ES-I3 (cell line): ENCODE measurements around the gene PADI6.

Experiments used
- H3K36me3 ChIP-seq: 2 replicates; pipeline ENCODE4 v1.6.1; 2013; ENCODE audit warnings: mild to moderate bottlenecking, low read length, control low read depth, moderate library complexity; ENCODE audit not compliant: insufficient read depth
- H3K4me1 ChIP-seq: 2 replicates; pipeline ENCODE4 v1.6.1; 2013; ENCODE audit warnings: mild to moderate bottlenecking, control low read depth, low read length; ENCODE audit not compliant: insufficient read depth
- H3K9ac ChIP-seq: 2 replicates; pipeline ENCODE4 v1.6.1; 2013; ENCODE audit warnings: low read depth, mild to moderate bottlenecking, low read length, moderate library complexity
- H3K9me3 ChIP-seq: 2 replicates; pipeline ENCODE4 v1.6.1; 2013; ENCODE audit warnings: mild to moderate bottlenecking, low read length, moderate library complexity; ENCODE audit not compliant: control insufficient read depth, insufficient read depth

The PADI6 gene

DNA sequence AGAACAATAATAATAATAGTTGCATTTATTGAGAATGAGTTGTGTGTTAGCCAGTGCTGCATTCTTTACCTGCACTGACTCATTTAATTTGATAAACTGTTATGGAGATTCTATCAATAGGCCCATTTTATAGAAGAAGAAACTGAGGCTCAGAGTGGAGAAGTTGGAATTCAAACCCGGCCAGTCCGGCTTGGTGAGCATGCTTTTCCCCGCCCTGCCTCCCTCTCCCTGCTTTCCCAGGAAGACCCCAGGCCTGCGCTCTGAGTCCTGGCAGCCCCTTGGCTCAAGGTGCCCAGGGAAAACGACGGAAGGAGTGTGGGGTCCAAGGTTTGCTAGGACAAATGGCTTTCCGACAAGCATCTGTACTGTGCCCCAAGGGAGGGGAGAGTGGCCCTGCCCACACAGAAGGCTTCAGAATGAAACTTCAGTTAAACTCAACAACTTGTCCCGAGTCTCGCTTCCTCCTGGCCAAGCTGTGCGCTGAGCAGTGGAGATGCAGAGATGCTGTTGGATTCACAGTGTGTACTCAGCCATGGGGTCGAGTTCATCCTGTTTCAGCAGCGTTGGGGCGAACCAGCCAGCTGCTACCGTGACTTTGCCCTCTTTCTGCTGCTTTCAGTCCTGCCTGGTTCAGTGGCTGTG, 23.3 kb upstream of the PADI6 start:
- Histone ChIP-seq H3K9ac (no peak overlapping the region), H3K4me1 (peaks cover 3% of the 10 kb centered on the region; the same call in 1 of the 2 replicates), H3K9me3 (no peaks in the 10 kb centered on the region), H3K36me3 (no peaks in the 10 kb centered on the region)

DNA sequence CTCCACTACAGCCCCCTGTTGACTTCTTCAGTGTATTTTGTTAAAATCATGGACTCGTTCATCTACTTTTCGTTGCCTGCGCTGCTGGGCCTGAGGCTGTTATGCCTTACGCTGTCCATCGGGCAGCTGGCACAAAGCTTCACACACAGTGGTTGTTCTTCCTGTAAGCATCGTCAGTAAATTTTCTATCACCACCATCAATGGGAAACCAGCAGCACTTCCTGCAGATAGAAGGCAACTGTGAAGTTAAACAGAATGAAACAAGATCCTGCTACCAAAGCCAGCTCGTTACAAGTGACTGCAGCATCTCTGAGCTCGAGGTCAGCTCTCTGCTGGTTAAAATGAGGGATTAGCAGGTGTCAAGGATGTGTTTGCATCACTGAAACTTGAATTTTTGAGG, 21.9 kb upstream of the PADI6 start:
- no peaks in the 10 kb centered on the region for H3K9me3 ChIP-seq
- H3K4me1 ChIP-seq = peaks cover 3% of the 10 kb centered on the region; the same call in 1 of the 2 replicates
- H3K9ac ChIP-seq = no peak overlapping the region
- no peaks in the 10 kb centered on the region for H3K36me3 ChIP-seq

DNA sequence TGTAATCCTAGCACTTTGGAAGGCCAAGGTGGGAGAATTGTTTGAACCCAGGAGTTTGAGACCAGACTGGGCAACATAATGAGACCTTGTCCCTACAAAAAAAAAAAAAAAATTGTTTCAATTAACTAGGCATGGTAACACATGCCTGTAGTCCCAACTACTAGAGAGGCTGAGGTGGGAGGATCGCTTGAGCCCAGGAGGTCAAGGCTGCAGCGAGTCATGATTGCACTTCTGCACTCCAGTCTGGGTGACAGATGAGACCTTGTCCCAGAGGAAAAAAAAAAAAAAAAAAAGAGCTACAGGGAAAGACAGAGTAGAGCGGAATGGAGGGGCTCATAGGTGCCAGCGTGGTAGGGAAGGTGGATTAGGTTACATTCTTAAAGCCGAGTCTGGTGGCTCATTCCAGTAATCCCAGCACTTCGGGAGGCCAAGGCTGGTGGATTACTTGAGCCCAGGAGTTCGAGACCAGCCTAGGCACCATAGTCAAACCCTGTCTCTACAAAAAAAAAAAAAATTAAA, 21.0 kb upstream of the PADI6 start:
- H3K9me3 ChIP-seq = no peaks in the 10 kb centered on the region
- no peaks in the 10 kb centered on the region for H3K36me3 ChIP-seq
- H3K4me1 ChIP-seq = peaks cover 3% of the 10 kb centered on the region; the same call in 1 of the 2 replicates
- no peak overlapping the region for H3K9ac ChIP-seq

DNA sequence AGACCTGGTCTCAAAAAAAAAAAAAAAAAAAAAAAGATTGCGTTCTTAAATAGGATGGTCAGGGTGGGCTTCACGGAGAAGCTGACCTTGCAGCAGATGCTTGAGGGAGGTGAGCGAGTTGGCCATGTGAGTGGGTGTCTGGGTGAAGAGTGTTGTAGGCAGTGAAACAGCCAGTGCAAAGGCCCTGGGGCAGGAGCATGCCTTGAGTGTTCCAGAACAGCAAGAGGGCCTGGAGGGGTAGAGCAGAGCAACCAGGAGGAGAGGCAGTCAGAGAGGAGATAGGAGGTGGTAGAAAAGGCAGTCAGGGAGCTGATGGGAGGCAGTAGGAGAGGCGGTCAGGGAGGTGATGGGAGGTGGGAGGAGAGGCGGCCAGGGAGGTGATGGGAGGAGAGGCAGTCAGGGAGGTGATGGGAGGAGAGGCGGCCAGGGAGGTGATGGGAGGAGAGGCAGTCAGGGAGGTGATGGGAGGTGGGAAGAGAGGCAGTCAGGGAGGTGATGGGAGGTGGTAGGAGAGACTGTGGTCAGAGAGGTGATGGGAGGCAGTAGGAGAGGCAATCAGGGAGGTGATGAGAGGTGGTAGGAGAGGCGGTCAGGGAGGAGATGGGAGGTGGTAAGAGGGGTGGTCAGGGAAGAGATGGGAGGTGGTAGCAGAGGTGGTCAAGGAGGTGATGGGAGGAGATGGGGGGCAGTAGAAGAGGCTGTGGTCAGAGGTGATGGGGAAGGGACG, 20.2 kb upstream of the PADI6 start:
- peaks cover 3% of the 10 kb centered on the region; the same call in 1 of the 2 replicates for H3K4me1 ChIP-seq
- no peaks in the 10 kb centered on the region for H3K36me3 ChIP-seq
- H3K9ac ChIP-seq = no peak overlapping the region
- no peaks in the 10 kb centered on the region for H3K9me3 ChIP-seq

DNA sequence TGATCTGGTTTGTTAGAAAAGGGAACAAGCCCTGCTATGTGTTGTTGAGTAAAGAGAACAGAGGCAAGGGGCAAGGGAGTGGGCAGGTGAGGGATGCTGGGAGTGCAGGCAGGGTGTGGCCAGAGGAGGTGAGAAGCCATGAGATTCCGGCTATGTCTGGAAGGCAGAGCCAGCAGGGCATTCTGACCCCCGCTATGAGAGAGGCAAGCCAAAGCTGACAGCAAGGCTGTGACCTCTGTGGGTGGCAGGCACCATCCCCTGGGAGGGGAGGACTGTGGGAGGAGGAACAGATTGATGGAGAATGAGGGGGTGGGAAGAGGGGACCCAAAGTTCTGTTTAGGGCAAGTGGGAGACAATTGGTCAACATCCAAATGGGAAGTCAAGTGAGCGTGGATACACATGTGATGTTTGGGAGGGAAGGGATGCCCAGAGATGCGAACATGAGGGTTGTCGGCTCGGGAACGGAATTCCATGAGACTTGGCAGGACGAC, 19.5 kb upstream of the PADI6 start:
- no peak overlapping the region for H3K9ac ChIP-seq
- H3K36me3 ChIP-seq = no peaks in the 10 kb centered on the region
- peaks cover 3% of the 10 kb centered on the region; the same call in 1 of the 2 replicates for H3K4me1 ChIP-seq
- no peaks in the 10 kb centered on the region for H3K9me3 ChIP-seq

DNA sequence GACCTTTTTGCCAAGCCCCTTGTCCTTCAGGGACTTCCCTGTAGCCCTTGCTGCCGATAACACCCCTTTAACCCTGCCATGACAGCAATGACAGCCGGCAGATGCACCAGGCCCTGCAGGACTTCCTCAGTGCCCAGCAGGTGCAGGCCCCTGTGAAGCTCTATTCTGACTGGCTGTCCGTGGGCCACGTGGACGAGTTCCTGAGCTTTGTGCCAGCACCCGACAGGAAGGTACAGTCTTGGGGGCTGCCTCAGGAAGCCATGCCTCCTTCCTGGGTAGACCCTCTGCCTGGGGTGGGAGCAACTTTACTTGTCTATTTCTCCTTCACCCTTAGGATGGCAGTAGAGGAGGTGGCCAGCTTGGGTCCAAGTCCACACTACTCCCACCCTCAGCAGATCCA, 16.1 kb upstream of the PADI6 start:
- H3K9me3 ChIP-seq = no peaks in the 10 kb centered on the region
- no peaks in the 10 kb centered on the region for H3K36me3 ChIP-seq
- H3K4me1 ChIP-seq = peaks cover 3% of the 10 kb centered on the region; the same call in 1 of the 2 replicates
- no peak overlapping the region for H3K9ac ChIP-seq

DNA sequence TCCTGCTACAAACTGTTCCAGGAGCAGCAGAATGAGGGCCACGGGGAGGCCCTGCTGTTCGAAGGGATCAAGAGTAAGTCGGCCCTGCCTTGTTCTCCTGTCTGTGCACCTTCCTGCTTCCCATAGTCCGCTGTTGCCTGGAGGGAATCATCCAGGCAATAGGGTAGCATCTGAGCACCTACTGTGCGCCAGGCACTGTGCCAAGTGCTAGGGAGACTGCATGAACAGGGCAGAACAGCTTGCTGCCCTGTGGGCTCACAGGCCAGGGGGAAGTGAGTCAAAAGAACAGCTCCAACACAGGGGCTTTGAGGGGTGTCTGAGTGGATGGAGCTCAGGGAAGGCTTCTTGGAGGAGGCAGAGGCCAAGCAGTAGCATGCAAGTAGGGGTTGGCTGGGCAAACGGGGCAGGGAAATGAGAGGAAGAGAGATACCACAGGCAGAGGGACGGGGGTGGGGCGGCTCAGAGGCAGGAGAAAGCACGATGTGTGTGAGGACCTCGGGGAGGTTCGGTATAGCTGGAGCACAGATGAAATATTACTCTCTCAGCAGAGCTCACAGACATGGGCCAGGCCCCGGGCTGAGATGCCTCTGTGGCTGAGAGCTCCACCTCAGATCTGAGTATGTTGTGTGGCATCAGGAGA, 15.5 kb upstream of the PADI6 start:
- Histone ChIP-seq H3K9ac (no peak overlapping the region), H3K4me1 (peaks cover 3% of the 10 kb centered on the region; the same call in 1 of the 2 replicates)

DNA sequence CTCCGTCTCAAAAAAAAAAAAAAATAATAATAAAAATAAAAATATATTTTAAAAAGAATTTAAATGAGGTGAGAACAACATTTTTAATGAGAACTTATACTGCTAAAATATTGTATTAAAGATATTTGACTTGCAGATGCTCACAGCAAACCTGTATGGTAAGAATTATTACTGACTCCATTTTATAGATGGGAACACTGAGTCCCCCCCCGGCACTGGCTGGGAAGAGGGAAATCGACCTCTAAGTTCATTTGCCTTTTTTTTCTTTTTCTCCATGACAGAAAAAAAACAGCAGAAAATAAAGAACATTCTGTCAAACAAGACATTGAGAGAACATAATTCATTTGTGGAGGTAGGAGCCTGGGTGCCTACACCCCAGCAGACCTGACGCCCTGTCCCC, 13.4 kb upstream of the PADI6 start:
- Histone ChIP-seq H3K36me3 (no peaks in the 10 kb centered on the region), H3K4me1 (peaks cover 3% of the 10 kb centered on the region; the same call in 1 of the 2 replicates), H3K9ac (no peak overlapping the region), H3K9me3 (no peaks in the 10 kb centered on the region)

More for the DNA sequence above, 15.5 kb upstream of the PADI6 start:
- Histone ChIP-seq H3K36me3 (no peaks in the 10 kb centered on the region), H3K9me3 (no peaks in the 10 kb centered on the region)

DNA sequence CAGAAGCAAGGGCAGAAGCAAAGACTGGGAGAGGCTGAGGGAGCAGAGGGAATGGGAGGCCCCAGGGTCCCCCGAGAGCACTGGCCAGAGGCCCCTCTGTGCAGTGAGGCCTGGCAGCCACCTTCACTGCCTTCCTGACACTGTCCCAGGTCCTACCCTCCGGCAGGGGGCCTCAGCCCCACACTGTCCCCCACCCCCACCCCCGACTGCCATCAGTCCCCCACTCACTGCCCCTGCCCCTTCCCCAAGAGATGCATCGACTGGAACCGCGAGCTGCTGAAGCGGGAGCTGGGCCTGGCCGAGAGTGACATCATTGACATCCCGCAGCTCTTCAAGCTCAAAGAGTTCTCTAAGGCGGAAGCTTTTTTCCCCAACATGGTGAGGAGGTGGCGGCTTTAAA, 13.0 kb upstream of the PADI6 start:
- Histone ChIP-seq H3K4me1 (peaks cover 3% of the 10 kb centered on the region; the same call in 1 of the 2 replicates), H3K9me3 (no peaks in the 10 kb centered on the region), H3K9ac (no peak overlapping the region), H3K36me3 (no peaks in the 10 kb centered on the region)

DNA sequence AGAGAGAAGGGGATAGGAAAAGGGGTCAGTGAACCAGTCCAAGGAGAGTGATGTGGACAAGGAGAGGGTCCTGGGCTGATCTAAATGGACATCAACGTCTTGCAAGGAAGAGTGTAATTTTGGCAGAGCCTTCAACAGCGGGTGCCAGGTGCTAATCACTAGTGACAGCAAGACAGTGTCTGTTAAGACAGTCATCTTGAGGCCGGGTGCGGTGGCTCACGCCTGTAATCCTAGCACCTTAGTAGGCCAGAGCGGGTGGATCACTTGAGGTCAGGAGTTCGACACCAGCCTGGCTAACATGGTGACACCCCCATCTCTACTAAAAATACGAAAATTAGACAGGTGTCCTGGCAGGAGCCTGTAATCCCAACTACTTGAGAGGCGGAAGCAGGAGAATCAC, 12.2 kb upstream of the PADI6 start:
- Histone ChIP-seq H3K36me3 (no peaks in the 10 kb centered on the region), H3K9me3 (no peaks in the 10 kb centered on the region), H3K9ac (no peak overlapping the region), H3K4me1 (peaks cover 3% of the 10 kb centered on the region; the same call in 1 of the 2 replicates)

DNA sequence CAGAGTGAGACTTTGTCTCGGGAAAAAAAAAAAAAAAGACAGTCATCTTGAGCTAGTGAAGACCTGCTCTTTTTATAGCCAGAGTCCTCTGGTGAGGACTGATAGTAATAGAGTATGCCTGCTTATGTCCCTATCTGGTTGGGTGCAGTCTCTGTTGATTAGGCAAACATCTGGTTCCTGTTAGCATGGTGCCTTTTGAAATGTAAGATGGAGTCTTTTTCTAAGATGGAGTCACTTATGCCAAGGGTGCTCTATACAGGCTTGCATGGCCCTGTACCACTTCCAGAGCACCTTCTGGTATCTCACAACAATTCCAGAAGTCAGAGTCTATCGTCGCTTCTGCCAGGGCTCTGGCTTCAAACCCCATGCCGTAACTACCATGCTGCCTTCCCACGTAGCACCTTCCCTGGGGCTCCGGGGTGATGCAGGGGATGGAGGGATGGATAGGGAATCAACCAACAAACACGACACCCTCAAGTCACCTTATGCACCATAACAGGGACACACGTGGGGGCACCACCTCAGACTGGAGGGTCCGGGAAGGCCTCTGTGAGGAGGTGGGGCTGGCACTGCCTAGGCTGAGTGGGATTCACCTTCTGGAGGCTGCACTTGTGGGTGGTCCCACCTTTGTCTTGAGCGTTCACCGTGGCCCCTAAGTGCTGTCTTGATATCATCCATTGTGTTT, 11.6 kb upstream of the PADI6 start:
- no peaks in the 10 kb centered on the region for H3K36me3 ChIP-seq
- no peaks in the 10 kb centered on the region for H3K9me3 ChIP-seq
- H3K4me1 ChIP-seq = peaks cover 3% of the 10 kb centered on the region; the same call in 1 of the 2 replicates
- no peak overlapping the region for H3K9ac ChIP-seq

DNA sequence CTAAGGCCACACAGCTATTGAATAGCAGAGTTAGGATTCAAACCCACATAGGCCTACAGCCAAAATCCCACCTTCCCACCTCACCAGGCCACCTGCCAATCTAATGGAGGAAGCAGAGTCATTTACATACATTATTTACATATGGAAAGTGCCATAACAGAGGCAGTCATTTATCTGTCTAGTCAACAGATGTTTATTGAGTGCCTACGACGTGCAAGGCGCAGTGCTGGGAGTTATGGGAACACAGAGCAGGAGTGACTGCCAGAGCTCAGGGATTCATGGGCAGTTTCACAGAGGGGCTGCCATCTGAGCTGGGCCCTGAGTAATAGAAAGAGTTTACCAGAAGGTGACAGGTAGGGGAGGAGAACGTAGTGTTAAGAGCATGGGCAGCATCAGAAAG, 10.3 kb upstream of the PADI6 start:
- H3K36me3 ChIP-seq = no peaks in the 10 kb centered on the region
- no peaks in the 10 kb centered on the region for H3K9me3 ChIP-seq
- H3K4me1 ChIP-seq = peaks cover 3% of the 10 kb centered on the region; the same call in 1 of the 2 replicates
- no peak overlapping the region for H3K9ac ChIP-seq

DNA sequence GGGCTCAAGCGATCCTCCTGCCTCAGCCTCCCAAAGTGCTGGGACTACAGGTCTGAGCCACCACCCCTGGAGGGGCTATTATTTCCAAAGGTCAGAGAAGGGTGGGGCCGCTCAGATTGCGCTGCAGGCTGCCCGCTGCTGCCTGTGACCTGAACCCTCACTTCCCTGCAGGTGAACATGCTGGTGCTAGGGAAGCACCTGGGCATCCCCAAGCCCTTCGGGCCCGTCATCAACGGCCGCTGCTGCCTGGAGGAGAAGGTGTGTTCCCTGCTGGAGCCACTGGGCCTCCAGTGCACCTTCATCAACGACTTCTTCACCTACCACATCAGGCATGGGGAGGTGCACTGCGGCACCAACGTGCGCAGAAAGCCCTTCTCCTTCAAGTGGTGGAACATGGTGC, 8.6 kb upstream of the PADI6 start:
- Histone ChIP-seq H3K4me1 (0 out of 2 replicates have a peak, but pooled peaks cover 3% of the 10 kb centered on the region), H3K9ac (no peak overlapping the region), H3K9me3 (no peaks in the 10 kb centered on the region), H3K36me3 (no peaks in the 10 kb centered on the region)

DNA sequence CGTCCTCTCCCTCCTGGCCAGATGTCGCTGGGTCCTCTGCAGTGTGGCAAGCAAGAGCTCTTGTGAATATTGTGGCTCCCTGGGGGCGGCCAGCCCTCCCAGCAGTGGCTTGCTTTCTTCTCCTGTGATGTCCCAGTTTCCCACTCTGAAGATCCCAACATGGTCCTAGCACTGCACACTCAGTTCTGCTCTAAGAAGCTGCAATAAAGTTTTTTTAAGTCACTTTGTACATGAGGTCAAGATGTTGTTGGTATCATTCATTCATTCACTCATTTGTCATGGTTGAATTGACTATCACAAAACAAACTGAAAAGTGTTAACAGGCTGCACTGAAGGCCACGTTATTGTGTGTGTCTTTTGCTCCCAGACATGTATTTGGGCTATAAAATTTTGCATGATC, 8.2 kb upstream of the PADI6 start:
- Histone ChIP-seq H3K4me1 (0 out of 2 replicates have a peak, but pooled peaks cover 3% of the 10 kb centered on the region), H3K9ac (no peak overlapping the region), H3K36me3 (no peaks in the 10 kb centered on the region), H3K9me3 (no peaks in the 10 kb centered on the region)
